GM23338 (cell line): Measurements from ENCODE around the gene MXRA8. TPM values are rescaled to one million over a fixed set of nuclear protein-coding genes. Genes with fewer than 3 reads are reported as not detected.
A peak's percentile ranks its signal among the peaks of the same experiment; 100 is the strongest.

ENCODE experiments used
- ATAC-seq: fragments of 200-7000 bp; cut with Tn5 transposase; 3 replicates; pipeline ENCODE4 v1.9.1; 2020
- DNase-seq: peaks from one replicate; pipeline ENCODE4 v3.0.0-alpha.2; 2015; ENCODE audit warnings: low spot score
- H2AFZ ChIP-seq: fragments of 200-600 bp; sonication (generic); 2 replicates; pipeline ENCODE4 v1.8.0; 2016; ENCODE audit warnings: antibody characterized with exemption, mild to moderate bottlenecking, moderate library complexity
- H3F3A ChIP-seq: fragments of 200-600 bp; sonication (generic); replicated peaks from 2 replicates; pipeline ENCODE4 v1.8.0; 2017; ENCODE audit warnings: antibody characterized with exemption, mixed run types, low read depth
- H3K27ac ChIP-seq: fragments of 200-600 bp; sonication (generic); 2 replicates; pipeline ENCODE4 v1.6.1; 2016; ENCODE audit warnings: low read depth
- H3K27me3 ChIP-seq: fragments of 200-600 bp; sonication (generic); 2 replicates; pipeline ENCODE4 v1.8.0; 2016; ENCODE audit warnings: mild to moderate bottlenecking, mixed run types, moderate library complexity; ENCODE audit not compliant: insufficient read depth
- H3K36me3 ChIP-seq: fragments of 200-600 bp; sonication (generic); 2 replicates; pipeline ENCODE4 v1.8.0; 2016; ENCODE audit warnings: mild to moderate bottlenecking; ENCODE audit not compliant: insufficient read depth
- H3K4me1 ChIP-seq: fragments of 200-600 bp; sonication (generic); 2 replicates; pipeline ENCODE4 v1.8.0; 2016; ENCODE audit warnings: mild to moderate bottlenecking, moderate library complexity; ENCODE audit not compliant: insufficient read depth
- H3K4me2 ChIP-seq: fragments of 200-600 bp; sonication (generic); 2 replicates; pipeline ENCODE4 v1.7.1; 2017; ENCODE audit warnings: mixed run types
- H3K4me3 ChIP-seq: fragments of 200-600 bp; sonication (generic); 2 replicates; pipeline ENCODE4 v1.6.1; 2016; ENCODE audit warnings: mixed run types
- H3K79me2 ChIP-seq: fragments of 200-600 bp; sonication (generic); replicated peaks from 2 replicates; pipeline ENCODE4 v1.8.0; 2017; ENCODE audit warnings: mild to moderate bottlenecking; ENCODE audit not compliant: insufficient read depth
- H3K9me2 ChIP-seq: fragments of 200-600 bp; sonication (generic); 2 replicates; pipeline ENCODE4 v1.8.0; 2017; ENCODE audit not compliant: insufficient read depth
- H4K20me1 ChIP-seq: fragments of 200-600 bp; sonication (generic); replicated peaks from 2 replicates; pipeline ENCODE4 v1.8.0; 2017; ENCODE audit warnings: mild to moderate bottlenecking; ENCODE audit not compliant: insufficient read depth
- H3K27ac Mint-ChIP-seq: 2 replicates; pipeline ENCODE4 v1.8.0; 2020; ENCODE audit warnings: inconsistent platforms, mild to moderate bottlenecking, moderate library complexity, mixed read lengths
- H3K27me3 Mint-ChIP-seq: 3 replicates; pipeline ENCODE4 v1.8.0; 2022; ENCODE audit warnings: low read depth, mild to moderate bottlenecking, moderate library complexity, mixed read lengths, inconsistent platforms; ENCODE audit not compliant: insufficient read depth, poor library complexity
- H3K36me3 Mint-ChIP-seq: 3 replicates; pipeline ENCODE4 v1.8.0; 2021; ENCODE audit warnings: low read depth, mild to moderate bottlenecking, inconsistent platforms, moderate library complexity, mixed read lengths
- H3K4me1 Mint-ChIP-seq: 3 replicates; pipeline ENCODE4 v1.8.0; 2020; ENCODE audit warnings: mild to moderate bottlenecking, inconsistent platforms, mixed read lengths
- H3K4me3 Mint-ChIP-seq: 3 replicates; pipeline ENCODE4 v1.8.0; 2021; ENCODE audit warnings: moderate library complexity, mild to moderate bottlenecking, inconsistent platforms, mixed read lengths
- H3K9me3 Mint-ChIP-seq: 3 replicates; pipeline ENCODE4 v1.8.0; 2020; ENCODE audit warnings: moderate library complexity, mild to moderate bottlenecking, inconsistent platforms, mixed read lengths
- CREB1 ChIP-seq: fragments of 250-450 bp; sonication (Bioruptor Pico); IDR thresholded peaks from 2 replicates; pipeline ENCODE4 v1.5.0; 2020; ENCODE audit warnings: low read depth, mild to moderate bottlenecking, moderate library complexity
- CTCF ChIP-seq, 2 experiments: fragments of 200-600 bp in 1 of 2; sonication (generic) in 1 of 2; conservative IDR thresholded peaks; 2 replicates each; pipeline versions ENCODE4 v1.5.1 to v1.6.1; 2016 to 2017; ENCODE audit warnings: antibody characterized with exemption in 2 of 2, low read depth in 2 of 2, mild to moderate bottlenecking in 2 of 2, moderate library complexity in 1 of 2
- EZH2 ChIP-seq: fragments of 200-600 bp; sonication (generic); IDR thresholded peaks from one replicate; pipeline ENCODE4 v1.8.0; 2017; ENCODE audit warnings: antibody characterized with exemption, mild to moderate bottlenecking, low read depth; ENCODE audit not compliant: unreplicated experiment
- EZH2phosphoT487 ChIP-seq: fragments of 200-600 bp; sonication (generic); IDR thresholded peaks from one replicate; pipeline ENCODE4 v1.8.1; 2018; ENCODE audit warnings: antibody characterized with exemption; ENCODE audit not compliant: unreplicated experiment
- JUNB ChIP-seq: IDR thresholded peaks from one replicate; pipeline ENCODE4 v1.6.1; 2016; ENCODE audit warnings: antibody characterized with exemption; ENCODE audit not compliant: unreplicated experiment
- NANOG ChIP-seq: IDR thresholded peaks from 2 replicates; pipeline ENCODE4 v1.6.1; 2016; ENCODE audit warnings: antibody characterized with exemption, borderline replicate concordance
- POLR2AphosphoS5 ChIP-seq: IDR thresholded peaks from 2 replicates; pipeline ENCODE4 v1.6.1; 2016; ENCODE audit warnings: antibody characterized with exemption, low read depth
- STAT1 ChIP-seq: IDR thresholded peaks from one replicate; pipeline ENCODE4 v1.6.1; 2016; ENCODE audit warnings: antibody characterized with exemption; ENCODE audit not compliant: unreplicated experiment
- polyA plus RNA-seq: library from polyadenylated mRNA; unstranded; fragments of >200 nt; fragmentation: Nextera tagmentation; extraction: Ambion mirVana; gene quantifications from 2 replicates; pipeline ENCODE4 v1.2.1, GENCODE V29; 2016
- total RNA-seq: library from RNA; depleted of rRNA; stranded (reverse); fragments of >200 nt; shearing (Covaris generic); gene quantifications from 2 replicates; pipeline ENCODE4 v1.2.3, GENCODE V29; 2014
- TF ChIP-seq, protein P1 (sequence below): fragments of 250-450 bp; sonication (Bioruptor Pico); IDR thresholded peaks from 2 replicates; pipeline ENCODE4 v1.5.0; 2020; ENCODE audit warnings: mild to moderate bottlenecking, moderate library complexity

MXRA8 gene
- total and polyA plus RNA-seq, 2 experiments from 2014 or later: 9.1 to 17.2 TPM

DNA sequence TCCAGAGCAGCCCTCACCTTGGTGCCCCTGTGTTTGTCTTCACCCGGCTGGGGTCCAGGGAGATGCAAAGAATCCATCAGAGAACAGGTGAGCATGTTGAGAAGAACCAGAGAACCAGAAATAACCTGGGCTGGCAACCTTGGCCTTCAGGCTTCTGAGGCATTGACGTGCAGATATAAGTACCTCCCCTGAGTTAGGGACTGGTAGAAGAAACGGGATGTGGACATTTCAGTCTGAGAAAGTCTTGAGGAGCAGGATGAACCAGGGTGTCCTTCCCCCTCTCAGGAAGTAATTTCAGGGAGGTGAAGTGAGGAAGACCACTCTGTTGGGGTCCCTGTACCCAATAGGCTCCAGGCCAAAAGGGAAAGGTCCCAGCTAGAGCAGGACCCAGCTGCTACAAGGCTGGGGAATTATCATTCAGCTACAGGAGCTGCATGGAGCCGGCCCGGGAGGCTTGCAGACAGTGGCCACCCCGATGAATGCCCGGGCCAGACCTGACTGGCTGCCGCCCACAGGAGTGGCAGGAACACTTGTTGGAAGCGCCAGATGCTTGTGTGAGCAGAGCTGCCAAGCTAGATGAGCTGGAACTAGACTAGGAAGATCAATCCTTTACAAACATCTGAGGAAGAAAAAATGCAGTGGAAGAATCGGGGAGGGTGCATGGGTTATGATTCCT is 18.3 kb upstream of the MXRA8 start:
- Histone ChIP-seq H3K4me2 (peak overlapping the region; percentile 72; the same call in 1 of the 2 replicates), H3F3A (peaks cover 19% of the 10 kb centered on the region), H3K27me3 (no peaks in the 10 kb centered on the region), H2AFZ (no peak overlapping the region), H3K79me2 (peaks cover 21% of the 10 kb centered on the region), H3K36me3 (no peaks in the 10 kb centered on the region), H3K27ac (peak overlapping the region; percentile 94; the same call in 1 of the 2 replicates), H3K4me3 (no peak overlapping the region), H4K20me1 (peaks cover 12% of the 10 kb centered on the region), H3K9me2 (no peaks in the 10 kb centered on the region), H3K4me1 (peaks cover 9% of the 10 kb centered on the region)
- Mint-ChIP-seq H3K4me1 (peaks cover 7% of the 10 kb centered on the region), H3K4me3 (peak overlapping the region; percentile 90), H3K27ac (peak overlapping the region; percentile 83; the same call in 1 of the 2 replicates), H3K9me3 (no peaks in the 10 kb centered on the region; the same call in 2 of the 3 replicates), H3K27me3 (peaks cover 5% of the 10 kb centered on the region), H3K36me3 (peaks cover 9% of the 10 kb centered on the region; the same call in 2 of the 3 replicates)
- DNase-seq (no peak), ATAC-seq (no peak)
- TF ChIP-seq EZH2phosphoT487 (no peak), CREB1 (no peak), NANOG (no peak)

- peaks cover 9% of the 10 kb centered on the region; the same call in 2 of the 3 replicates for H3K36me3 Mint-ChIP-seq
- peaks cover 9% of the 10 kb centered on the region for H3K4me1 ChIP-seq
- ATAC-seq (peak; percentile 87), DNase-seq (peak; percentile 100)
- no peak within 1 kb of the TSS for H2AFZ ChIP-seq
- H3K9me3 Mint-ChIP-seq: no peaks in the 10 kb centered on the region; the same call in 2 of the 3 replicates
- H3K36me3 ChIP-seq: no peaks in the 10 kb centered on the region
- peaks cover 21% of the 10 kb centered on the region for H3K79me2 ChIP-seq
- H3K4me1 Mint-ChIP-seq: peaks cover 7% of the 10 kb centered on the region
- H3K27me3 Mint-ChIP-seq: peaks cover 5% of the 10 kb centered on the region
- H4K20me1 ChIP-seq: peaks cover 12% of the 10 kb centered on the region
- peak within 1 kb of the TSS; percentile 90 for H3K4me3 Mint-ChIP-seq
- no peaks in the 10 kb centered on the region for H3K27me3 ChIP-seq
- peak within 1 kb of the TSS; percentile 88 for H3K4me2 ChIP-seq
- H3K27ac Mint-ChIP-seq: peak within 1 kb of the TSS; percentile 98
- peaks cover 19% of the 10 kb centered on the region for H3F3A ChIP-seq
- H3K27ac ChIP-seq: peak within 1 kb of the TSS; percentile 94
- no peaks in the 10 kb centered on the region for H3K9me2 ChIP-seq
- peak within 1 kb of the TSS; percentile 96 for H3K4me3 ChIP-seq
- TF ChIP-seq, protein P1, sequence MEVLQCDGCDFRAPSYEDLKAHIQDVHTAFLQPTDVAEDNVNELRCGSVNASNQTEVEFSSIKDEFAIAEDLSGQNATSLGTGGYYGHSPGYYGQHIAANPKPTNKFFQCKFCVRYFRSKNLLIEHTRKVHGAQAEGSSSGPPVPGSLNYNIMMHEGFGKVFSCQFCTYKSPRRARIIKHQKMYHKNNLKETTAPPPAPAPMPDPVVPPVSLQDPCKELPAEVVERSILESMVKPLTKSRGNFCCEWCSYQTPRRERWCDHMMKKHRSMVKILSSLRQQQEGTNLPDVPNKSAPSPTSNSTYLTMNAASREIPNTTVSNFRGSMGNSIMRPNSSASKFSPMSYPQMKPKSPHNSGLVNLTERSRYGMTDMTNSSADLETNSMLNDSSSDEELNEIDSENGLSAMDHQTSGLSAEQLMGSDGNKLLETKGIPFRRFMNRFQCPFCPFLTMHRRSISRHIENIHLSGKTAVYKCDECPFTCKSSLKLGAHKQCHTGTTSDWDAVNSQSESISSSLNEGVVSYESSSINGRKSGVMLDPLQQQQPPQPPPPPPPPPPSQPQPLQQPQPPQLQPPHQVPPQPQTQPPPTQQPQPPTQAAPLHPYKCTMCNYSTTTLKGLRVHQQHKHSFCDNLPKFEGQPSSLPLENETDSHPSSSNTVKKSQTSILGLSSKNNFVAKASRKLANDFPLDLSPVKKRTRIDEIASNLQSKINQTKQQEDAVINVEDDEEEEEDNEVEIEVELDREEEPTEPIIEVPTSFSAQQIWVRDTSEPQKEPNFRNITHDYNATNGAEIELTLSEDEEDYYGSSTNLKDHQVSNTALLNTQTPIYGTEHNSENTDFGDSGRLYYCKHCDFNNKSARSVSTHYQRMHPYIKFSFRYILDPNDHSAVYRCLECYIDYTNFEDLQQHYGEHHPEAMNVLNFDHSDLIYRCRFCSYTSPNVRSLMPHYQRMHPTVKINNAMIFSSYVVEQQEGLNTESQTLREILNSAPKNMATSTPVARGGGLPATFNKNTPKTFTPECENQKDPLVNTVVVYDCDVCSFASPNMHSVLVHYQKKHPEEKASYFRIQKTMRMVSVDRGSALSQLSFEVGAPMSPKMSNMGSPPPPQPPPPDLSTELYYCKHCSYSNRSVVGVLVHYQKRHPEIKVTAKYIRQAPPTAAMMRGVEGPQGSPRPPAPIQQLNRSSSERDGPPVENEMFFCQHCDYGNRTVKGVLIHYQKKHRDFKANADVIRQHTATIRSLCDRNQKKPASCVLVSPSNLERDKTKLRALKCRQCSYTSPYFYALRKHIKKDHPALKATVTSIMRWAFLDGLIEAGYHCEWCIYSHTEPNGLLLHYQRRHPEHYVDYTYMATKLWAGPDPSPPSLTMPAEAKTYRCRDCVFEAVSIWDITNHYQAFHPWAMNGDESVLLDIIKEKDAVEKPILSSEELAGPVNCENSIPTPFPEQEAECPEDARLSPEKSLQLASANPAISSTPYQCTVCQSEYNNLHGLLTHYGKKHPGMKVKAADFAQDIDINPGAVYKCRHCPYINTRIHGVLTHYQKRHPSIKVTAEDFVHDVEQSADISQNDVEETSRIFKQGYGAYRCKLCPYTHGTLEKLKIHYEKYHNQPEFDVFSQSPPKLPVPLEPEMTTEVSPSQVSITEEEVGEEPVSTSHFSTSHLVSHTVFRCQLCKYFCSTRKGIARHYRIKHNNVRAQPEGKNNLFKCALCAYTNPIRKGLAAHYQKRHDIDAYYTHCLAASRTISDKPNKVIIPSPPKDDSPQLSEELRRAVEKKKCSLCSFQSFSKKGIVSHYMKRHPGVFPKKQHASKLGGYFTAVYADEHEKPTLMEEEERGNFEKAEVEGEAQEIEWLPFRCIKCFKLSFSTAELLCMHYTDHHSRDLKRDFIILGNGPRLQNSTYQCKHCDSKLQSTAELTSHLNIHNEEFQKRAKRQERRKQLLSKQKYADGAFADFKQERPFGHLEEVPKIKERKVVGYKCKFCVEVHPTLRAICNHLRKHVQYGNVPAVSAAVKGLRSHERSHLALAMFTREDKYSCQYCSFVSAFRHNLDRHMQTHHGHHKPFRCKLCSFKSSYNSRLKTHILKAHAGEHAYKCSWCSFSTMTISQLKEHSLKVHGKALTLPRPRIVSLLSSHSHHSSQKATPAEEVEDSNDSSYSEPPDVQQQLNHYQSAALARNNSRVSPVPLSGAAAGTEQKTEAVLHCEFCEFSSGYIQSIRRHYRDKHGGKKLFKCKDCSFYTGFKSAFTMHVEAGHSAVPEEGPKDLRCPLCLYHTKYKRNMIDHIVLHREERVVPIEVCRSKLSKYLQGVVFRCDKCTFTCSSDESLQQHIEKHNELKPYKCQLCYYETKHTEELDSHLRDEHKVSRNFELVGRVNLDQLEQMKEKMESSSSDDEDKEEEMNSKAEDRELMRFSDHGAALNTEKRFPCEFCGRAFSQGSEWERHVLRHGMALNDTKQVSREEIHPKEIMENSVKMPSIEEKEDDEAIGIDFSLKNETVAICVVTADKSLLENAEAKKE (CRISPR knock-in tag): no peak
- TF ChIP-seq EZH2 (no peak), EZH2phosphoT487 (no peak), CTCF (conservative IDR thresholded peaks at IDR 0.05; ENCODE audit: low read depth in 2 of 2) (peak in 1 of 2 experiments; percentile 26; a peak in 2 of 4 replicates), JUNB (no peak), NANOG (no peak), STAT1 (peak; percentile 52), POLR2AphosphoS5 (peak; percentile 81)
Measured at GRCh38 chr1:1374929-1375662, 16.7 kb upstream of the MXRA8 start, which contains the start of gene AURKAIP1. TSS of gene AURKAIP1 (minus strand) at chr1:1375207. CDS start at chr1:1374756, 451 bp downstream.
